ENCODE measurements around the gene GDF10.

GDF10 gene

GRCh38 chr10:47336387-47337134 is 36.6 kb downstream of the GDF10 start:
- no peak for DNase-seq

DNA sequence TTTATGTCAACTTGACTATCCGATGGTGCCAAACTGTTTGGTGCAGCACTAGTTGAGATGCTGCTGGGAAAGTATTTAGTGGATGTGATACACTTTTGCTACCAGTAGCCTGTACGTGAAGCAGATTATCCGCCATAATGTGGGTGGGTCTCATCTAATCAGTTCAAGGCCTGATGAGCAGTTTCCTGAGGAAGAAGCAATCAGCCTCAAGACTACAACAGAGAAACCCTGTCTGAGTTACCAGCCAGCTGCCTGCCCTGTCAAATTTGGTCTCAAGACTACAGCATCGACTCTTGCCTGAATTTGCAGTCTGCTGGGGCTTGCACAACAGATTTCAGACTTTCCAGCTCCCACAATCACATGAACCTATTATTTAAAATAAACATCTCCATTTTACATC is 37.3 kb downstream of the GDF10 start:
- DNase-seq: no peak

DNA sequence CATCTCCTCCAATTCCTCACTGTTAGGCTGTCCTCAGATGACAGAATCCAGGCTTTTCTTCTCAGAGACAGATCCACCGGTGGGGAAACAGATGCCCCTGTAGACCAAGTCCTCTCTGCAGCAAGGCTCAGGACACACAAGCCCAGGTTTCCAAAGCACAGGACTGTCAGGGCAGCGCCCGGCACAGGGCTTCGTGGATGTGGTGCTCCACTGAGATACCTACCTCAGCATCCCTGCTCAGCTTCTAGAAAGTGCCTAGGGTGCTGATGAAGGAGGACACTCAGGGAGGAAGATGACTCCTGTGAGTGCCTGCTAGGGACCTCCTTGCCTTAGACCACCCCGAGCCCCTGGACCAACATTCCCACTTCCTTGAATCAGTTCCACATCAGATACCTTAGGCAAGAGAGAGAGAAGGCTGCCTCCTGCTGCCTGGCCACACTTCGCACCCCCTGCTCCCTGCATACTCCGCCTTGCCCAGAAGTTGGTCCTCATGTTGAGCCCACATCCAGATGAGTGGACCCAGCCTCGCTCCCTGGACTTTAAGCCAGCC is 39.3 kb downstream of the GDF10 start:
- no peak for DNase-seq

GRCh38 chr10:47339759-47340607 is 40.0 kb downstream of the GDF10 start:
- DNase-seq: no peak

DNA sequence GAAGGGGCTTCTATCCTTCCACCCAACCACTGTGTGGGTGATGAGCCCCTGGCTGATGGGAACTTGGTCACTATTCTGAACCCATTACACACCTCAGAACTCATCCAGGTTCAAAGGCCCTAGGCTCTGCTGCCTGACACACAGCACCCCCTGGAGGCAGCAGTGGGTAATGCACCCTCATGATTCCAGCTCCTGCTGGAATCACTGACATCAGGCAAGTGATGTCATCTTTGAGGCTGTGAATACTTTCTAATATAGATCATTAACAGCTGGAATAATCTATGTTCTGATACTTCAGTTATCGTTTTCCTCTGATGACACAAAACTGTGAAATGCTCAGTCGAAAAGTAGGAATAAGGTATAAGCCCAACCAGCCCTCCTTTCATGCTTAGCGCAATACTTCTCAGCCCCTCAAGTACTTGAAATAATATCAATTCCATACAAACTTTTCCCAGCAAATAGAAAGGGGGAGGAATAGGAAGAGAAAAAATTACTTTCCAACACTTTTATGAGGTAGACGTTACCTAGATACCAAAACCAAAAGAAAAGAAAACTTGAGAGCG is 40.7 kb downstream of the GDF10 start:
- peak; percentile 53 to 74 for DNase-seq

GRCh38 chr10:47344996-47345870 is 45.2 kb downstream of the GDF10 start:
- DNase-seq: no peak

GRCh38 chr10:47346581-47347302 is 46.7 kb downstream of the GDF10 start:
- no peak for DNase-seq

GRCh38 chr10:47347303-47347675 is 47.3 kb downstream of the GDF10 start:
- DNase-seq: no peak

DNA sequence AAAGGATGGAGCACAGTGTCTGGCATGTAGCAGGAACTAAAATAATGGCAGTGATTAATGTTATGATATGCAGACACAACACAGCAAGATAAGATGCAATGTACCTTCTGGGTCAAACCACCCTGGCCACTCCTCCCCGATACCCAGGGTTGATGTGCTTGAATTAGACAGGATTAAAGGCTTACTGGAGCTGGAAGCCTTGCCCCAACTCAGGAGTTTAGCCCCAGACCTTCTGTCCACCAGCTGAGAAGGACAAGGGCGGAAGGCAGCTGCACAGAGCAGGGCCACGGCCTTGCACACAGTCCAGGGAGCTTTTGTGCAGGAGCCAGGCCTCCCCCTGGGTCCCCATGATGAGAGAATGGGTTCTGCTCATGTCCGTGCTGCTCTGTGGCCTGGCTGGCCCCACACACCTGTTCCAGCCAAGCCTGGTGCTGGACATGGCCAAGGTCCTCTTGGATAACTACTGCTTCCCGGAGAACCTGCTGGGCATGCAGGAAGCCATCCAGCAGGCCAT is 48.2 kb downstream of the GDF10 start, which contains the start of gene RBP3:
TSS of gene RBP3 (plus strand) at position 226 of the 514 bp plus-strand sequence. CDS start at position 348, 122 bp downstream.
- DNase-seq: no peak

GRCh38 chr10:47348661-47349470 is 48.9 kb downstream of the GDF10 start:
- DNase-seq: no peak

DNA sequence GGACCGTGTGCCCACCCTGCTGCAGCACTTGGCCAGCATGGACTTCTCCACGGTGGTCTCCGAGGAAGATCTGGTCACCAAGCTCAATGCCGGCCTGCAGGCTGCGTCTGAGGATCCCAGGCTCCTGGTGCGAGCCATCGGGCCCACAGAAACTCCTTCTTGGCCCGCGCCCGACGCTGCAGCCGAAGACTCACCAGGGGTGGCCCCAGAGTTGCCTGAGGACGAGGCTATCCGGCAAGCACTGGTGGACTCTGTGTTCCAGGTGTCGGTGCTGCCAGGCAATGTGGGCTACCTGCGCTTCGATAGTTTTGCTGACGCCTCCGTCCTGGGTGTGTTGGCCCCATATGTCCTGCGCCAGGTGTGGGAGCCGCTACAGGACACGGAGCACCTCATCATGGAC is 49.5 kb downstream of the GDF10 start:
- DNase-seq: no peak

- no peak for DNase-seq
Measured at GRCh38 chr10:47349941-47350371, 50.0 kb downstream of the GDF10 start.

GRCh38 chr10:47350671-47351640 is 51.0 kb downstream of the GDF10 start:
- no peak for DNase-seq

DNA sequence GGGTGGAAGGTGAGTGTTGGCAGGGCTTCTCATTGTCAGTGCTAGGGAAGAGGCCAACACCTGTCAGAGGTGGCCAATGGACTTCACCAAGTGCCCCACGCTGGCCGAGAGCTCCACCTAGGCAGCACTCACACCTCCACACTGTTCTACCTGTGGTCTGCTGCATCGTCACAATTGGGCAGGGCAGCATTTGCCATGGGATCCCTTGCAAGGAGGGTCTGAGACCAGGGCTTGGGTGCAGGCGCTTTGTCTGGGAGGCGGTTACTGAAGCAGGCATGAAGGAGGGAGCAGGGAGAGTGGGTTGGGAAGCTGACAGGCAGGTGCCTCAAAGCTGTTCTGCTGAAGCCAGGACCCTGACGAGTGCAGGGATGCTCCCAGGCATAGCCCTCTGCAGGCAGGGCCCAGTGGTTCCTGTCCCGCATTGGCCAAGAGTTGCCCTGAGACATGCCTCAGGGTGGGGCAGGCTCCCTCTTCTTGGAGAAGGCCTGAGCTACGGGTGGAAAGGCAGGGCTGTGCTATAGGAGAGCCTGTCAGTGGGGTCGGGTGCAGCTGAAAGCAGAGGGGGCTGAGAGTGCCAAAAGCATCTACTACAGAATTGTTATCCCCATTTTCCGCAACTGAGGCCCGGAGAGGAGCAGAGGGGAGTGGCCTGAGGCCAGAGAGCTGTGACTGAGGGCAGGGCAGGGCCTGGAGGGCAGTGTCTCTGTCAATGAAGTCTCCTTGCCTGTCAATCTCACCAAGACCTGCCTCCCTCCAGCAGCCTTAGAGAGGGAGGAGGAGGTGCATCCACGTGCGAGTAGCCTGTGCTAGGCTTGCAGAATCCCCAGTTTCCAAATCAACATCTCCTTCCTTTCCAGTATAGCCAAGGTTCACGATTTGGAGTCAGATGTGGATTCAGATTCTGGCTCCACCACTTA is 52.2 kb downstream of the GDF10 start:
- DNase-seq: no peak

- no peak for DNase-seq
Measured at GRCh38 chr10:47353351-47353750, 53.4 kb downstream of the GDF10 start.

DNA sequence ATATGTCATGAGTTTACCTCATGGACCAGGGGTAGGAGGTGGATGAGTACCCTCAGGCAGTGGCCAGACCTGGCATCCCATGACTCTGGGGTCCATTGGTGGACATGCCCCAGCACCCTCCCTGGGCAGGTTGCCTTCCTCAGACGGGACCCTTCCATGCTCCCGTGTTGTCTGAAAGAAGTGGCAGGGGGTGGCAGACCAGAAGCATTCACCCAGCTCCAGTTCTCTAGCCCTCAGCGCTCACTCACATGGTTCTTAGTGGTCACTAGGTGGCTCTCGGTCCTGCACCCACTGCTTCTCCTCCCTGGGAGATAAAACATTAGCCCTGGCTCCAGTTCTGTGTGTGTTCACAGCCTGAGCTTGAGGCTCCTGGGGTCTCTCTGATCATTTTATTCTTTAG is 54.2 kb downstream of the GDF10 start:
- DNase-seq: no peak

- DNase-seq: no peak
Measured at GRCh38 chr10:47354900-47355299, 54.9 kb downstream of the GDF10 start.

DNA sequence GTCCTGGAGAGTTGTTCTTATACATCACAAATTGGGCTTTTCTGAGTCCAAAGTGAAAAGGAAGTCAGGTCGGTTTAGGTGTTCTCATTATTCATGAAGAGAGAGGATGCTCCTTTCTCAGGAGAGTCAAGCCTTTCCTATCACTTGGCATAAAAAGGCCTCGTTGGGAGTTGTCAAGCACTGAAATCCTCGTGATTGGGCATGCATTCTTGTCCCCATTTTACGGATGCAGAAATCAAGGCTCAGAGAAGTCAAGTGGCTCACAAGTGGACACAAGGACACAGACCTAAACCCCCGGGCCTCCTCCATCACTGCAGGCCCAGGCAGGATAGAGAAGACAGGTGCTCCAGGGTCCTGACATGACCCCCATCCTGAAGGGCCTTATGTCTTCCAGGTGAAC is 56.7 kb downstream of the GDF10 start:
- no peak for DNase-seq

Data from activated CD4-positive, alpha-beta T cell treated with anti-CD3 and anti-CD28 coated beads for 4 hours (primary cell).